ENCODE measurements around the gene RP9.

RP9 gene

DNA sequence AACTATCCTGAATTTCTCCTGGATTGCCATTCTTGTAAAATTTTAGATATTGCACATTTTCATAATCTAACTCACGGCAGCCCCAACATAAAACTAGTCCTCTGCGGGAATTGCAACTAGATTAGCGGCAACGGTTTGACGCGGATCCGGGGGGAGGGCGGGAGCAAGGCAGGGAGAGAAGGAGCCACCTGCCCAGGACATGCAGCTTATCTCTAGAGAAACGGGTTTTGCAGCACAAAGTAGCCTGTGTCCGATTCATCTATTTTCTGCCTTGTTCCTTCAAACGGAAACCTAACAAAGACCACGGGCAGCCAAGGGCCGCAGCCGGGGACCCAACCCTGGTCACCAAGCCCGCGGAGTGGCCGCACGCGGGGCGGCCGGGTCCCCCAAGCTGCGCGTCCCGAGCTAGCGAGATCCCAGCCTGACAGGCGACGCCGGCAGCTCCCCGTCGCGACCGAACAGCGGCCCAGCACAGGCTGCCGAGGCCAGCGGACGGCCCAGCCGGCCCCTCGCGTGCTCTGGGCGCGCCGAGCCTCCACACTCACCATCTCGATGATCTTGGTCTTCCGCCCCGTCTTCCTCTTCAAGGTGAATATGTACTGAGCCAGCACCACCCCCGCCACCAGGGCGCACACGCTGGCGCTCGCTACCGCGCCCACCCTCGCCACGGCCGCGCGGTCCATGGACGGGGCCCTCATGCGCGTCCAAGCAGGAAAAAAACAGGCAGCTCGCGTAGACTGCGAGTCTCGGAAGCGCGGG, 47.0 kb downstream of the RP9 start, which contains the start of gene NT5C3A:
Gene NT5C3A, minus strand, starts transcription at position 754 of the 759 bp plus-strand sequence. Its CDS starts 71 bp downstream, at position 683.
- DNase-seq (ENCODE audit: low spot score) = peak; percentile 9

- no peak for DNase-seq (ENCODE audit: low spot score)
These were observed 47.8 kb downstream of the RP9 start for GRCh38 chr7:33061282-33061937.

- no peak for DNase-seq (ENCODE audit: low spot score)
These were observed 49.6 kb downstream of the RP9 start for GRCh38 chr7:33059635-33060034.

DNA sequence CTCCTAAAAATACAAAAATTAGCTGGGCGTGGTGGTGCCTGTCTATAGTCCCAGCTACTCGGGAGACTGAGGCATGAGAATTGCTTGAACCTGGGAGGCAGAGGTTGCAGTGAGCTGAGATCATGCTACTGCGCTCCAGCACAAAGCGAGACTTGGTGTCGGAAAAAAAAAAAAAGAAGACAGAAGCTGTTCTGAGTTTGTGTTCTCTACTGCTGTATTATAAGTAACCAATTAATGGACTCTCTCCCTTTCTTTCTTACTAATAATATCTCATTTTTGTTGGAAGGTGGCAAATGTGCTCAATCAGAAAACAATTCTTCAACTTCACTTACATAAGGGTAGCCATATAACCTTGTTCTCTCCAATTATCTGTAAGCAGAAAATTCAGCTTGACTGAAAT, 54.0 kb downstream of the RP9 start:
- DNase-seq (ENCODE audit: low spot score) = no peak

DNA sequence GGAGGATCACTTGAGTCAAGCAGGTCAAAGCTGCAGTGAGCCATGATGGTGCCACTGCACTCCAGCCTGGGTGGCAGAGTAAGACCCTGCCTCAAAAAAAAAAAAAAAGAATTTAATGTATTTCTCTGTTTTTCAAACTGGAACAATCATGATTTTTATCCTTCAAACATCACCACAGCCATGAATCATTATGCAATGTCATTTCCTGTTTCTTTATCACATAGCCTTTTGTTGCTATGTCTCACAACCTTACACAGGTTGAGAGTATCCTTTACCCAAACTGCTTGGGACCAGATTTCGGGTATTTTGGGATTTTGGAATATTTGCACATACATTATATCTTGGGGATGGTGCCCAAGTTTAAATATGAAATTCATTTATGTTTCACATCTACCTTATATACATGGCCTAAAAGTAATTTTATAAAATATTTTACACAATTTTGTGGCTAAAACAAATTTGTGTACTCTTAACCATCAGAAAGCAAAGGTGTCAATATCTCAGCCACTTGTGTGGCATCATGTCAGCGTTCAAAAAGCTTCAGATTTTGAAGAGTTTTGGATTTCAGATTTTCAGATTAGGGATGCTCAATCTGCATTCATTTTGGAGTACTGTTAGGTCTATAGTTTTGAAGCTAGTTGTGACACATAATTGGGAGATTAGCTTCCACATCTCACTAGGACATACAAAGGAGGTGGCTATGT, 54.8 kb downstream of the RP9 start:
- peak; percentile 50 for DNase-seq (ENCODE audit: low spot score)

GRCh38 chr7:33053721-33054120, 55.5 kb downstream of the RP9 start:
- no peak for DNase-seq (ENCODE audit: low spot score)

DNA sequence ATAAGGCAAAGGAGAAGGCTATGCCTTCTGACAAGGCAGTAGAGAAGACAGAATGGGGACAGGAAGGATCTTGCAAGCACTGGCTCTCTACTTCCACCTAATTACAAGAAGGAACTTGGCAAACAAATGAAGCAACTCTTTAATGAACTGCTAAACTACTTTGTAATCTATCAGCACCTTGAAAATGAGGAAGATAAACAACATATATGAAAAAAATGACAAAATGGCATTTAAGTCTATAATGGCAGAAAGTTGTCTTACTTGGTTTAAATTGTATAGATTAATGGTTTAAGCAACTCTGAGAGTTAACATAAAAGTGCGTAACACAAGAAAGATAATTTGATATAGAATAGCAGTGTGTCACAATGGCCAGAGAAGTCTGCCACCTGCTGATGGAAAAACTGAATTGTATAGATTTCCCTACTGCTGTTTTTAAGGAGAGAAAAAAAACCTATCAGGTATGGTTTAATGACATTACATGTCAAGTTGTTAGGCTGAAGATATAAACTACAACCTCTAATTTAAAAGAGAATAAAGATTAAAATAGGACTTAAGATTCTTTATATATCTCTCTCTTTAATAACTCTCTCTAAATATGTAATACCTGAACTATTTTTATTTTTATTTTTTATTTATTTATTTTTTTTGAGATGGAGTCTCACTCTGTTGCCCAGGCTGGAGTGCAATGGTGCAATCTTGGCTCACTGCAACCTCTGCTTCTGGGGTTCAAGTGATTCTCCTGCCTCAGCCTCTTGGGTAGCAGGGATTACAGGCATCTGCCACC, 58.5 kb downstream of the RP9 start:
- peak; percentile 53 for DNase-seq (ENCODE audit: low spot score)

DNA sequence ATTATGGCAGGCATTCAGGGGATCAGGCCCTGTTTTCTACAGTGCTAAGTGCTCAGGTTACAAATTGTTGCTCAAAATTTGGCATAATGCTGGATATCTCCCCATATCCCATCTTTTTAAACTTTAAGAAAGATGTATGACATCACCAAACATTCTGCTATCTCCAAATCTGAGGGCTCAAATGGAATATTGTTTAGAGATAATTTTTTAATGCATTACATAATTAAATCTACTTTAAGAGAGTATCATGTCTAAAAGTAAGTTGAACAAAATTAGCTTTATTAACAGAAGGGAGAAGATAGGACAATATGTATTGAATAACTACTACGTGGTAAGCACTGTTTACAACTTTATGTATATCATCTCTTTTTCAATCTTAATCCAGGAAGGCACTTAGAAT, 60.5 kb downstream of the RP9 start:
- no peak for DNase-seq (ENCODE audit: low spot score)

DNA sequence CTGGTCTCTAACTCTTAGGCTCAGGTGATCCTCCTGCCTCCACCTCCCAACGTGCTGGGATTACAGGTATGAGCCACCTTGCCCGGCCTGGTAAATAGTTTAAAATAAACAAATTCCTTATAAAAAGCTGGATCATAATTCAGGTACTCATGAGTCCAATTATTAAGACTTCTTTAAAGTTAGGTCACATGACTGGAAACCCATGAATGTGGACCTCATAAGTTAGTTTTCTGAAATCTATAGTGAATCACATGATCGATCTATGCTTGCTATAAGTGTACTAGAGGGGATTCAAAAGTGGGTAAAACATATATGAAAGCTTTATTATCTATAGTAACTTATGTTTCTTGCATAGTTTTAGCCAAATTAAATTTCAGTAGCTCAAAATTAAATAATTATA, 60.9 kb downstream of the RP9 start:
- no peak for DNase-seq (ENCODE audit: low spot score)

DNA sequence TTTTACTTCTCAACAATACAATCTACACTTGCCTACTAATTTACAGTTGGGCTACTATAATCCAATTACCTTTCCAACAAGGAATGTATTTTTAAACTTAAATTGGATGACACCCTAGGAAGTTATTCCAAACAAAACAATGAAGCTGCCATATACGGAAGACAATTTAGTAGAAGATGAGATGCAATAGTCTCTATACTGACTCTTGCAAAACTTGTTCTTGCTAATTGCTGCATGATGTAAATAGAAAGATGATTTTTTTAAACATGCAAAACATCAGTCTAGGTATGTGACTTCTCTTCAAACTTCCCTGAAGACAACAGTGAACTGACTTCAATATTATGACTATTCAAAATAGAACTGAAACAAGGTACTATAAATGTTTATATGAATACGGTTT, 64.2 kb downstream of the RP9 start:
- no peak for DNase-seq (ENCODE audit: low spot score)
